ENCODE data around the gene CTNNA2.
A peak's percentile ranks its signal among the peaks of the same experiment; 100 is the strongest.

The CTNNA2 gene

GRCh38 chr2:79799729-79800128 lies 286.9 kb downstream of the CTNNA2 start:
- peaks cover 28% of the 10 kb centered on the region for H3K4me1 ChIP-seq (ENCODE audit: low read length)

GRCh38 chr2:79801082-79801481 lies 288.2 kb downstream of the CTNNA2 start:
- H4K20me1 ChIP-seq (ENCODE audit: insufficient read depth, low read length), result no peaks in the 10 kb centered on the region
- no peak overlapping the region for H3K9ac ChIP-seq (ENCODE audit: low read length)
- H3K36me3 ChIP-seq (replicated peaks; ENCODE audit: low read depth, low read length), result no peaks in the 10 kb centered on the region
- TF ChIP-seq EZH2phosphoT487 (IDR thresholded peaks at IDR 0.05; ENCODE audit: low read depth), result no peak
- TF ChIP-seq CTCF (IDR thresholded peaks at IDR 0.05; ENCODE audit: low read depth, low read length), result no peak
- no peaks in the 10 kb centered on the region for H3K27me3 ChIP-seq (ENCODE audit: low read depth, low read length)
- H2AFZ ChIP-seq (ENCODE audit: low read depth, low read length), result no peak overlapping the region
- no peak overlapping the region for H3K4me3 ChIP-seq (ENCODE audit: low read length)
- H3K4me1 ChIP-seq (ENCODE audit: low read length), result peaks cover 28% of the 10 kb centered on the region
- no peak overlapping the region for H3K27ac ChIP-seq (ENCODE audit: low read length)
- peak overlapping the region; percentile 37 for H3K4me2 ChIP-seq (ENCODE audit: low read length)
- no peaks in the 10 kb centered on the region for H3K9me3 ChIP-seq (ENCODE audit: insufficient read depth, low read length)
- no peaks in the 10 kb centered on the region for H3K79me2 ChIP-seq (ENCODE audit: low read length)

More at GRCh38 chr2:79799729-79800128, 286.9 kb downstream of the CTNNA2 start:
- H3K27ac ChIP-seq (ENCODE audit: low read length), result peak overlapping the region; percentile 29; the same call in 1 of the 2 replicates
- no peaks in the 10 kb centered on the region for H4K20me1 ChIP-seq (ENCODE audit: insufficient read depth, low read length)
- peak overlapping the region; percentile 18; the same call in 1 of the 2 replicates for H3K4me3 ChIP-seq (ENCODE audit: low read length)
- peak overlapping the region; percentile 37 for H3K4me2 ChIP-seq (ENCODE audit: low read length)
- H3K9ac ChIP-seq (ENCODE audit: low read length), result no peak overlapping the region
- no peak overlapping the region for H2AFZ ChIP-seq (ENCODE audit: low read depth, low read length)
- H3K79me2 ChIP-seq (ENCODE audit: low read length), result no peaks in the 10 kb centered on the region
- H3K27me3 ChIP-seq (ENCODE audit: low read depth, low read length), result no peaks in the 10 kb centered on the region
- TF ChIP-seq EZH2phosphoT487 (IDR thresholded peaks at IDR 0.05; ENCODE audit: low read depth), result no peak
- no peak for TF ChIP-seq CTCF (IDR thresholded peaks at IDR 0.05; ENCODE audit: low read depth, low read length)
- H3K9me3 ChIP-seq (ENCODE audit: insufficient read depth, low read length), result no peaks in the 10 kb centered on the region
- no peaks in the 10 kb centered on the region for H3K36me3 ChIP-seq (replicated peaks; ENCODE audit: low read depth, low read length)

- no peak for TF ChIP-seq EZH2phosphoT487 (IDR thresholded peaks at IDR 0.05; ENCODE audit: low read depth)
- no peak for TF ChIP-seq CTCF (IDR thresholded peaks at IDR 0.05; ENCODE audit: low read depth, low read length)
- no peaks in the 10 kb centered on the region for H3K9me3 ChIP-seq (ENCODE audit: insufficient read depth, low read length)
- H2AFZ ChIP-seq (ENCODE audit: low read depth, low read length), result no peak overlapping the region
- H3K27ac ChIP-seq (ENCODE audit: low read length), result no peak overlapping the region
- no peak overlapping the region for H3K9ac ChIP-seq (ENCODE audit: low read length)
- no peaks in the 10 kb centered on the region for H3K36me3 ChIP-seq (replicated peaks; ENCODE audit: low read depth, low read length)
- H3K4me3 ChIP-seq (ENCODE audit: low read length), result no peak overlapping the region
- H3K79me2 ChIP-seq (ENCODE audit: low read length), result no peaks in the 10 kb centered on the region
- no peak overlapping the region for H3K4me2 ChIP-seq (ENCODE audit: low read length)
- no peaks in the 10 kb centered on the region for H4K20me1 ChIP-seq (ENCODE audit: insufficient read depth, low read length)
- H3K27me3 ChIP-seq (ENCODE audit: low read depth, low read length), result no peaks in the 10 kb centered on the region
- H3K4me1 ChIP-seq (ENCODE audit: low read length), result no peaks in the 10 kb centered on the region
These were observed 304.4 kb downstream of the CTNNA2 start for GRCh38 chr2:79817288-79817687.

GRCh38 chr2:79820281-79820680 lies 307.4 kb downstream of the CTNNA2 start:
- H3K4me1 ChIP-seq (ENCODE audit: low read length), result no peaks in the 10 kb centered on the region
- no peak overlapping the region for H3K4me2 ChIP-seq (ENCODE audit: low read length)
- H2AFZ ChIP-seq (ENCODE audit: low read depth, low read length), result no peak overlapping the region
- H3K27ac ChIP-seq (ENCODE audit: low read length), result no peak overlapping the region
- H3K9ac ChIP-seq (ENCODE audit: low read length), result no peak overlapping the region
- no peaks in the 10 kb centered on the region for H4K20me1 ChIP-seq (ENCODE audit: insufficient read depth, low read length)
- no peaks in the 10 kb centered on the region for H3K36me3 ChIP-seq (replicated peaks; ENCODE audit: low read depth, low read length)
- no peak overlapping the region for H3K4me3 ChIP-seq (ENCODE audit: low read length)
- no peaks in the 10 kb centered on the region for H3K79me2 ChIP-seq (ENCODE audit: low read length)
- H3K9me3 ChIP-seq (ENCODE audit: insufficient read depth, low read length), result no peaks in the 10 kb centered on the region
- no peaks in the 10 kb centered on the region for H3K27me3 ChIP-seq (ENCODE audit: low read depth, low read length)
- TF ChIP-seq CTCF (IDR thresholded peaks at IDR 0.05; ENCODE audit: low read depth, low read length), result no peak
- no peak for TF ChIP-seq EZH2phosphoT487 (IDR thresholded peaks at IDR 0.05; ENCODE audit: low read depth)

Data from OCI-LY3 (cell line).